ENCODE measurements around the gene RNF14. TPM values are rescaled to one million over a fixed set of nuclear protein-coding genes. Genes with fewer than 3 reads are reported as not detected.

Gene RNF14
- total and polyA plus RNA-seq, 8 donors = 14.4 to 67.4 (median 28.3) TPM

DNA sequence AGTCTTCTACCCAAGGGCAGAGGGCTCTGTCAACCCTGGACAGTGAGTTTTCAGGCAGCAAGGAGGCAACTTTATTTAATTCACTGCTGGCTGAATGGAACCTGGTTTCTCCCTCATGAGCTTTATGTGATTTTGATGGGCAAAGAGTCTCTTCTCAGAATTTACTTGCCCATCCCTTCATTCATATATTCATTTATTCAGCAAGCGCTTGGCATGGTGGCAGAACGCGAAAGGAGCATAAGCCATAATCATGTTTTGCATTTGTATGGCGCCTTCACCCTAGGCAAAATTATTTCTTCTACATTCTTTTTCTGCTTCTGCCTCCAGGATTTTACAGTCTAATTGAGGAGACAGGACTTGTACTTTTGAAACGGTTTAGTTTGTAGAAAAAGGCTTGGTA, 37.2 kb upstream of the RNF14 start:
- no peak overlapping the region for H3K4me3 ChIP-seq
- intact Hi-C loops (cut with DNase I; ENCODE audit: low total_unique reads) = no loop called here
- H3K36me3 ChIP-seq = peaks cover 87 to 100% (median 100%) of the 10 kb centered on the region in 4 donors
- DNase-seq = no peak
- TF ChIP-seq, protein P1, sequence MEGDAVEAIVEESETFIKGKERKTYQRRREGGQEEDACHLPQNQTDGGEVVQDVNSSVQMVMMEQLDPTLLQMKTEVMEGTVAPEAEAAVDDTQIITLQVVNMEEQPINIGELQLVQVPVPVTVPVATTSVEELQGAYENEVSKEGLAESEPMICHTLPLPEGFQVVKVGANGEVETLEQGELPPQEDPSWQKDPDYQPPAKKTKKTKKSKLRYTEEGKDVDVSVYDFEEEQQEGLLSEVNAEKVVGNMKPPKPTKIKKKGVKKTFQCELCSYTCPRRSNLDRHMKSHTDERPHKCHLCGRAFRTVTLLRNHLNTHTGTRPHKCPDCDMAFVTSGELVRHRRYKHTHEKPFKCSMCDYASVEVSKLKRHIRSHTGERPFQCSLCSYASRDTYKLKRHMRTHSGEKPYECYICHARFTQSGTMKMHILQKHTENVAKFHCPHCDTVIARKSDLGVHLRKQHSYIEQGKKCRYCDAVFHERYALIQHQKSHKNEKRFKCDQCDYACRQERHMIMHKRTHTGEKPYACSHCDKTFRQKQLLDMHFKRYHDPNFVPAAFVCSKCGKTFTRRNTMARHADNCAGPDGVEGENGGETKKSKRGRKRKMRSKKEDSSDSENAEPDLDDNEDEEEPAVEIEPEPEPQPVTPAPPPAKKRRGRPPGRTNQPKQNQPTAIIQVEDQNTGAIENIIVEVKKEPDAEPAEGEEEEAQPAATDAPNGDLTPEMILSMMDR (IDR thresholded peaks at IDR 0.05) = no peak
- TF ChIP-seq EP300 (IDR thresholded peaks at IDR 0.05) (no peak), POLR2A (IDR thresholded peaks at IDR 0.05) (no peak), POLR2AphosphoS5 (IDR thresholded peaks at IDR 0.05) (no peak)
- peaks cover 0 to 5% (median 0%) of the 10 kb centered on the region in 4 donors for H3K4me1 ChIP-seq
- 90 to 93% (median 92%) methylated on average over 5 of the region's 5 CpGs for WGBS, 5 donors
- H3K27ac ChIP-seq = no peak overlapping the region
- no peaks in the 10 kb centered on the region for H3K27me3 ChIP-seq
- no peaks in the 10 kb centered on the region for H3K9me3 ChIP-seq

DNA sequence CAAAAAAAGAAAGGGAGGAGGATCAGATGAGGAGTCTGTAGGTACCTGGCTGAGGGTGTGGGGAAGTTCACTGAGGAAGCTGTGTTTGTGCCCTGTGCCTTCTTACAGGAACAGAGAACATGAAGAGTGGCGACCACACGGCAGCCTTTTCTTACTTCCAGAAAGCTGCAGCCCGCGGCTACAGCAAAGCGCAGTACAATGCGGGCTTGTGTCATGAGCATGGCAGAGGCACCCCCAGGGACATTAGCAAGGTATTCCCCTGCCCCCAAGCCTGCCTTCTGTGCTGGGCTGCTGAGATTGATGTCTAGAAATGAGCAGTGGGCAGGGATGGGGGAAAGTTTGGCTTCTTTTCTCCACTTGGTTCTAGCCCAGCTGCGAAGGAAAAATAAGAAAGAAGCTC, 35.8 kb upstream of the RNF14 start:
- intact Hi-C loops (cut with DNase I; ENCODE audit: low total_unique reads) = no loop called here
- H3K4me3 ChIP-seq = no peak overlapping the region
- no peak overlapping the region for H3K27ac ChIP-seq
- no peaks in the 10 kb centered on the region for H3K9me3 ChIP-seq
- no peak for DNase-seq
- TF ChIP-seq POLR2AphosphoS5 (IDR thresholded peaks at IDR 0.05) (no peak), EP300 (IDR thresholded peaks at IDR 0.05) (no peak), POLR2A (IDR thresholded peaks at IDR 0.05) (no peak)
- TF ChIP-seq, protein P1 (IDR thresholded peaks at IDR 0.05) = no peak
- H3K36me3 ChIP-seq = peaks cover 88 to 100% (median 100%) of the 10 kb centered on the region in 4 donors
- no peaks in the 10 kb centered on the region for H3K4me1 ChIP-seq
- WGBS, 5 donors = 93 to 97% (median 97%) methylated on average over 7 of the region's 7 CpGs
- H3K27me3 ChIP-seq = no peaks in the 10 kb centered on the region

DNA sequence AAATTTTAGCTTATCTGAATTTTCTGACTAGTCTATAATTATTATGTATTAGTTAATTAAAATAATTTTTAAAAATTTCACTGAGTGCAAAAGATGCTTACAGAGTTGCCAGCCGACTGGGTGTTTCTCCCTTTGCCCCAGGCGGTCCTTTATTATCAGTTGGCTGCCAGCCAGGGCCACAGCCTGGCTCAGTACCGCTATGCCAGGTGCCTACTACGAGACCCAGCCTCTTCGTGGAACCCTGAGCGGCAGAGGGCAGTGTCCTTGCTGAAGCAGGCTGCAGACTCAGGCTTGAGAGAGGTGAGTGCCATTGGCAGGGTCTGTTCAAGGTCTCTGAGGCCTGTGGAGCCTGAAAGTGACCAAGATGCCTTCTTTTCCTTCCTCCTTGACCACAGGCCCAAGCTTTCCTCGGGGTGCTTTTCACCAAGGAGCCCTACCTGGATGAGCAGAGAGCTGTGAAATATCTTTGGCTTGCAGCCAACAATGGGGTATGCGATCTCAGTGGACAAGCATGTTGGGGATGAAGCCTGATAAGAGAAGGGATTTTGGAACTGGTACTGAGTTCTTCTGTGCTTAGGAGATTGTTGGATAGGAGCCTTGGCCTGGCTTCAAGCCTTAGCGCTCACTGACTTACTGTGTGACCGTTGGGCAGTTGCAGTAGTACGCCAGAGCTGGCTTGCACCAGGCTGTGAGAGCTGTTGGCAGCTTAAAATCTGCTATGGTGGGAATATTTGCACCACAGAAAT, 34.6 kb upstream of the RNF14 start:
- Histone ChIP-seq H3K4me3 (no peak overlapping the region), H3K4me1 (no peaks in the 10 kb centered on the region), H3K27me3 (no peaks in the 10 kb centered on the region), H3K27ac (no peak overlapping the region), H3K36me3 (peaks cover 84 to 100% (median 100%) of the 10 kb centered on the region in 4 donors), H3K9me3 (no peaks in the 10 kb centered on the region)
- peak in 1 of 2 donors; percentile 61 for DNase-seq
- intact Hi-C loops (cut with DNase I; ENCODE audit: low total_unique reads) = no loop called here
- 44 to 62% (median 52%) methylated on average over 11 of the region's 11 CpGs for WGBS, 5 donors
- no peak for TF ChIP-seq POLR2AphosphoS5 (IDR thresholded peaks at IDR 0.05)
- TF ChIP-seq EP300 (IDR thresholded peaks at IDR 0.05) = no peak
- TF ChIP-seq, protein P1 (IDR thresholded peaks at IDR 0.05) = no peak
- no peak for TF ChIP-seq POLR2A (IDR thresholded peaks at IDR 0.05)

DNA sequence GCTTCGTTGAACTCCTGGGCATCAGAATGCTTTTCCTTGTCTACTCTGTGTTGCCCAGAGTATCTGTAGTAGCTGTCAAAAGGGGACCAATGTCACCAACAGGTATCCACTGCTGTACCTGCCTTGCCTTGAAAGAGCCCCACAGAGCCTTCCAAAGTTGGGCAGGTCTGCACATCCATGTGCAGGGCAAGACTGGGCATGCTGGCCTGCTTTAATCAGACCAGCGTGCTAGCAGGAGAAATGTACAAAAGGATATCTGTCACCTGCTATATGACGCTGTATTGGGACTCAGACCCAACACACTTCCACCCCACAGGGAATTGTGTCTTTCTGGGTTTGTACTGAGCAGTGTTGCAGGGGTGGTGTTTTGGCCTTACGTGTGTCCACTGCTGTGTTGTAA, 33.4 kb upstream of the RNF14 start:
- no peak overlapping the region for H3K4me3 ChIP-seq
- intact Hi-C loops (cut with DNase I; ENCODE audit: low total_unique reads) = no loop called here
- DNase-seq = no peak
- no peaks in the 10 kb centered on the region for H3K27me3 ChIP-seq
- H3K4me1 ChIP-seq = peaks cover 0 to 3% (median 0%) of the 10 kb centered on the region in 4 donors
- 83 to 95% (median 90%) methylated on average over 4 of the region's 4 CpGs for WGBS, 5 donors
- H3K36me3 ChIP-seq = peaks cover 71 to 100% (median 97%) of the 10 kb centered on the region in 4 donors
- H3K27ac ChIP-seq = no peak overlapping the region
- TF ChIP-seq POLR2A (IDR thresholded peaks at IDR 0.05) = no peak
- no peaks in the 10 kb centered on the region for H3K9me3 ChIP-seq
